DMS153 treated with DMSO at 0.1 percent for 48 hours (cell line): ENCODE measurements around the gene KRTAP4-6.
"Not testable (repeated sequence)": the region's sequence is repeated elsewhere in the genome, so short reads cannot be mapped to it uniquely, and the experiment has no call there.

Experiments
- DNase-seq: peaks from one replicate; lab custom pipeline; 2025; ENCODE audit not compliant: unreplicated experiment; lab: John Stamatoyannopoulos, UW

The KRTAP4-6 gene

GRCh38 chr17:41147531-41148204, 7.3 kb upstream of the KRTAP4-6 start:
- no peak for DNase-seq

GRCh38 chr17:41145261-41145660, 4.9 kb upstream of the KRTAP4-6 start:
- no peak for DNase-seq

GRCh38 chr17:41144846-41145245, 4.5 kb upstream of the KRTAP4-6 start:
- no peak for DNase-seq

GRCh38 chr17:41141361-41141760, 1.0 kb upstream of the KRTAP4-6 start:
- no peak for DNase-seq

- DNase-seq = not testable (repeated sequence)
Observed at GRCh38 chr17:41139865-41140264, 479 bp downstream of the KRTAP4-6 start.

GRCh38 chr17:41133880-41134735, 6.2 kb downstream of the KRTAP4-6 start:
- no peak for DNase-seq

- no peak for DNase-seq
Observed at GRCh38 chr17:41131979-41132378, 8.4 kb downstream of the KRTAP4-6 start.

- DNase-seq = no peak
Observed at GRCh38 chr17:41127371-41127770, 13.0 kb downstream of the KRTAP4-6 start.

- DNase-seq = no peak
Observed at GRCh38 chr17:41126412-41126811, 13.9 kb downstream of the KRTAP4-6 start.

GRCh38 chr17:41125064-41125463, 15.3 kb downstream of the KRTAP4-6 start:
- no peak for DNase-seq

GRCh38 chr17:41123991-41124371, 16.4 kb downstream of the KRTAP4-6 start, which contains the start of gene KRTAP4-12:
Gene KRTAP4-12 (minus strand): TSS chr17:41124182. CDS start chr17:41124122, 60 bp downstream.
- not testable (repeated sequence) for DNase-seq

- DNase-seq = not testable (repeated sequence)
Observed at GRCh38 chr17:41123292-41123990, 16.9 kb downstream of the KRTAP4-6 start.

- DNase-seq = no peak
Observed at GRCh38 chr17:41121742-41122141, 18.6 kb downstream of the KRTAP4-6 start.

- not testable (repeated sequence) for DNase-seq
Observed at GRCh38 chr17:41119696-41120690, 20.4 kb downstream of the KRTAP4-6 start.

GRCh38 chr17:41118721-41119120, 21.6 kb downstream of the KRTAP4-6 start:
- DNase-seq = no peak

- DNase-seq = not testable (repeated sequence)
Observed at GRCh38 chr17:41117846-41118386, 22.4 kb downstream of the KRTAP4-6 start, which contains the start of gene KRTAP4-11. Gene KRTAP4-11 (minus strand): TSS chr17:41118373. CDS start chr17:41118315, 58 bp downstream.

GRCh38 chr17:41116297-41116696, 24.0 kb downstream of the KRTAP4-6 start:
- no peak for DNase-seq

- DNase-seq = no peak
Observed at GRCh38 chr17:41111151-41111885, 29.0 kb downstream of the KRTAP4-6 start.

- not testable (repeated sequence) for DNase-seq
Observed at GRCh38 chr17:41108728-41109386, 31.5 kb downstream of the KRTAP4-6 start.
